DND-41 (cell line): Measurements from ENCODE around the gene ETF1.

Experiments
- ATAC-seq: fragments of 200-7000 bp; cut with Tn5 transposase; 3 replicates; pipeline ENCODE4 v1.9.1; 2021; ENCODE audit warnings: low read depth; ENCODE audit not compliant: insufficient read depth
- DNase-seq: peaks from one replicate; pipeline ENCODE4 v3.0.0-alpha.2; 2020
- H2AFZ ChIP-seq: 2 replicates; pipeline ENCODE4 v1.6.0; 2012; ENCODE audit warnings: low read depth, low read length
- H3K27ac ChIP-seq: 2 replicates; pipeline ENCODE4 v1.5.1; 2012; ENCODE audit warnings: low read length, inconsistent platforms
- H3K27me3 ChIP-seq: fragments of 200-600 bp; sonication (generic); 2 replicates; pipeline ENCODE4 v1.6.0; 2012; ENCODE audit warnings: low read length, mild to moderate bottlenecking, inconsistent platforms; ENCODE audit not compliant: insufficient read depth, poor library complexity
- H3K36me3 ChIP-seq: 2 replicates; pipeline ENCODE4 v1.5.1; 2012; ENCODE audit warnings: low read length, inconsistent platforms; ENCODE audit not compliant: insufficient read depth
- H3K4me1 ChIP-seq: 2 replicates; pipeline ENCODE4 v1.5.1; 2012; ENCODE audit warnings: mild to moderate bottlenecking, low read length; ENCODE audit not compliant: insufficient read depth
- H3K4me2 ChIP-seq: 2 replicates; pipeline ENCODE4 v1.6.0; 2012; ENCODE audit warnings: mild to moderate bottlenecking, moderate library complexity, low read length, inconsistent platforms; ENCODE audit not compliant: insufficient read depth
- H3K4me3 ChIP-seq, 2 experiments: fragments of 200-600 bp in 1 of 2; shearing (Covaris generic) in 1 of 2; 2 replicates each; pipeline ENCODE4 v1.5.1; 2012 to 2016; ENCODE audit warnings: inconsistent platforms in 2 of 2, low read length in 2 of 2, mild to moderate bottlenecking in 2 of 2, low read depth in 1 of 2, moderate library complexity in 1 of 2
- H3K79me2 ChIP-seq: 2 replicates; pipeline ENCODE4 v1.6.0; 2012; ENCODE audit warnings: low read length, inconsistent platforms; ENCODE audit not compliant: insufficient read depth
- H3K9ac ChIP-seq: 2 replicates; pipeline ENCODE4 v1.6.0; 2012; ENCODE audit warnings: low read depth, mild to moderate bottlenecking, inconsistent platforms, low read length, moderate library complexity
- H3K9me3 ChIP-seq: 2 replicates; pipeline ENCODE4 v1.5.1; 2012; ENCODE audit warnings: low read length, moderate library complexity, mild to moderate bottlenecking, inconsistent platforms; ENCODE audit not compliant: insufficient read depth, severe bottlenecking
- H4K20me1 ChIP-seq: 2 replicates; pipeline ENCODE4 v1.6.0; 2012; ENCODE audit warnings: low read length; ENCODE audit not compliant: insufficient read depth
- EZH2 ChIP-seq: IDR thresholded peaks from 3 replicates; pipeline ENCODE4 v1.6.1; 2012; ENCODE audit warnings: borderline replicate concordance, low read depth, mild to moderate bottlenecking, moderate library complexity, low read length, inconsistent platforms; ENCODE audit not compliant: severe bottlenecking
- TF ChIP-seq, protein P1 (sequence below): IDR thresholded peaks from 2 replicates; pipeline ENCODE4 v1.5.1; 2012; ENCODE audit warnings: borderline replicate concordance, low read length, moderate library complexity, mild to moderate bottlenecking; ENCODE audit not compliant: poor library complexity, severe bottlenecking; ENCODE audit errors: extremely low read depth

The ETF1 gene

GRCh38 chr5:138465261-138466124, 77.5 kb downstream of the ETF1 start, which contains the start of gene EGR1:
Gene EGR1, plus strand, starts transcription at chr5:138465479. Its CDS starts 283 bp downstream, at chr5:138465762.
- H3K27me3 ChIP-seq, result no peaks in the 10 kb centered on the region
- DNase-seq (peak; percentile 96), ATAC-seq (peak; percentile 64)
- H3K4me1 ChIP-seq, result peaks cover 42% of the 10 kb centered on the region
- peak within 1 kb of the TSS; percentile 86 for H3K27ac ChIP-seq
- H3K4me3 ChIP-seq, result peak within 1 kb of the TSS; percentile 52 to 60
- H3K9ac ChIP-seq, result peak within 1 kb of the TSS; percentile 71
- H2AFZ ChIP-seq, result peak within 1 kb of the TSS; percentile 70
- peaks cover 19% of the 10 kb centered on the region for H3K36me3 ChIP-seq
- peaks cover 32% of the 10 kb centered on the region for H4K20me1 ChIP-seq
- peaks cover 20% of the 10 kb centered on the region for H3K79me2 ChIP-seq
- H3K9me3 ChIP-seq, result no peaks in the 10 kb centered on the region
- peak within 1 kb of the TSS; percentile 97 for H3K4me2 ChIP-seq
- TF ChIP-seq, protein P1, sequence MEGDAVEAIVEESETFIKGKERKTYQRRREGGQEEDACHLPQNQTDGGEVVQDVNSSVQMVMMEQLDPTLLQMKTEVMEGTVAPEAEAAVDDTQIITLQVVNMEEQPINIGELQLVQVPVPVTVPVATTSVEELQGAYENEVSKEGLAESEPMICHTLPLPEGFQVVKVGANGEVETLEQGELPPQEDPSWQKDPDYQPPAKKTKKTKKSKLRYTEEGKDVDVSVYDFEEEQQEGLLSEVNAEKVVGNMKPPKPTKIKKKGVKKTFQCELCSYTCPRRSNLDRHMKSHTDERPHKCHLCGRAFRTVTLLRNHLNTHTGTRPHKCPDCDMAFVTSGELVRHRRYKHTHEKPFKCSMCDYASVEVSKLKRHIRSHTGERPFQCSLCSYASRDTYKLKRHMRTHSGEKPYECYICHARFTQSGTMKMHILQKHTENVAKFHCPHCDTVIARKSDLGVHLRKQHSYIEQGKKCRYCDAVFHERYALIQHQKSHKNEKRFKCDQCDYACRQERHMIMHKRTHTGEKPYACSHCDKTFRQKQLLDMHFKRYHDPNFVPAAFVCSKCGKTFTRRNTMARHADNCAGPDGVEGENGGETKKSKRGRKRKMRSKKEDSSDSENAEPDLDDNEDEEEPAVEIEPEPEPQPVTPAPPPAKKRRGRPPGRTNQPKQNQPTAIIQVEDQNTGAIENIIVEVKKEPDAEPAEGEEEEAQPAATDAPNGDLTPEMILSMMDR, result peak; percentile 28
- TF ChIP-seq EZH2, result no peak

GRCh38 chr5:138464388-138465260, 78.4 kb downstream of the ETF1 start:
- DNase-seq (peak; percentile 98), ATAC-seq (peak; percentile 77)
- Histone ChIP-seq H3K36me3 (peaks cover 19% of the 10 kb centered on the region), H2AFZ (peak overlapping the region; percentile 70), H3K4me3 (peak overlapping the region; percentile 19 to 60; a peak in 3 of 4 replicates), H3K4me2 (peak overlapping the region; percentile 97), H3K9me3 (no peaks in the 10 kb centered on the region), H3K4me1 (peaks cover 42% of the 10 kb centered on the region), H3K79me2 (peaks cover 20% of the 10 kb centered on the region), H3K9ac (peak overlapping the region; percentile 71), H3K27ac (peak overlapping the region; percentile 86), H4K20me1 (peaks cover 30% of the 10 kb centered on the region), H3K27me3 (no peaks in the 10 kb centered on the region)
- TF ChIP-seq, protein P1, result no peak
- no peak for TF ChIP-seq EZH2

DNA sequence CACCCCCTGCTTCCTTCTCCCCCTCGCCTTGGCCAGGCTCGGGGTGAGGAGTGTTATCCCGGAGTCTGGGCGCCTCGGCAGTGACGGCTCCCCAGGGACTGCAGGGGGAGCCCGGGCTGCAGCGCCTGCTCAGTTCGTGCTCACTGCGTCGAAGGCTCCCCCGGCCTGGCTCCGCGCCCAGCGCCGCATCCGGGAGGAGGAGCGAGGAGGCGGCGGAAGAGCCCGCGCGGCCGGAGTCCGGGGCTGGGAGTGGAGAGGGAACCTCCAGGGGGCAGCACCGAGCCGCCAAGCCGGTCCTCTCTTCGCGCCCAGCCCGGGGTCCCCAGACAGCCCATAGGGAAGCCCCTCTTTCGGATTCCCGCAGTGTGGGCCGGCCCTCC, 79.0 kb downstream of the ETF1 start:
- H3K4me1 ChIP-seq, result peaks cover 44% of the 10 kb centered on the region
- H3K9me3 ChIP-seq, result no peaks in the 10 kb centered on the region
- peak overlapping the region; percentile 86 for H3K27ac ChIP-seq
- peaks cover 25% of the 10 kb centered on the region for H4K20me1 ChIP-seq
- ATAC-seq, result peak; percentile 71
- H3K4me3 ChIP-seq, result peak overlapping the region; percentile 19 to 60; a peak in 3 of 4 replicates
- no peaks in the 10 kb centered on the region for H3K27me3 ChIP-seq
- peak overlapping the region; percentile 71 for H3K9ac ChIP-seq
- peaks cover 19% of the 10 kb centered on the region for H3K36me3 ChIP-seq
- peak; percentile 95 for DNase-seq
- TF ChIP-seq, protein P1, result peak; percentile 80
- no peak for TF ChIP-seq EZH2
- H3K79me2 ChIP-seq, result peaks cover 20% of the 10 kb centered on the region
- H3K4me2 ChIP-seq, result peak overlapping the region; percentile 97
- H2AFZ ChIP-seq, result peak overlapping the region; percentile 76
